ENCODE measurements around the gene PCDHGC4. TPM values are rescaled to one million over a fixed set of nuclear protein-coding genes. Genes with fewer than 3 reads are reported as not detected.

The PCDHGC4 gene
- total and polyA plus RNA-seq, 2 of the 8 experiments (the other 6 are each of a cell fraction or from before 2014, with no cell fraction given) = 2.1 to 2.4 TPM

DNA sequence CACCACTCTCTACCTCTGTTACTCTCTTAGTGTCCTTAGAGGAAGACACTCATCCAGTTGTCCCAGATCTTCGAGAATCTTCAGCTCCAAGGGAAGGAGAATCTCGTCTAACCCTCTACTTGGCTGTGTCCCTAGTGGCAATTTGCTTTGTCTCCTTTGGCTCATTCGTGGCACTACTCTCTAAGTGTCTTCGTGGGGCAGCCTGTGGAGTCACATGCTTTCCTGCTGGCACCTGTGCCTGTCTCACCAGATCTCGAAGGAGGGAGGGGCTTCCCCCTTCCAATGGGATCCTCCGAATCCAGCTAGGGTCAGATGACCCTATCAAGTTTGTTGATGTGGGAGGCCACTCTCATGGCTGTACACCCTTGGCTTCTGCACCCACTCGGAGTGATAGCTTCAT, 2.3 kb downstream of the PCDHGC4 start:
- Histone ChIP-seq H4K91ac (replicated peaks; ENCODE audit: insufficient read length, low read length) (no peak overlapping the region), H3K9me3 (ENCODE audit: insufficient read depth in 2 of 2, low read depth in 1 of 2, low read length in 1 of 2) (no peaks in the 10 kb centered on the region), H2BK120ac (replicated peaks; ENCODE audit: low read depth, low read length) (no peak overlapping the region), H3K14ac (ENCODE audit: insufficient read length) (no peak overlapping the region), H2BK15ac (ENCODE audit: low read length) (0 out of 2 replicates have a peak overlapping the region, but pooled peaks have one; percentile 46), H3K23me2 (ENCODE audit: low read depth, low read length) (peaks cover 19% of the 10 kb centered on the region), H3K79me2 (ENCODE audit: control insufficient read depth in 1 of 2, insufficient read depth in 2 of 2, low read length in 2 of 2) (peaks cover 0 to 3% of the 10 kb centered on the region in 2 experiments; a peak in 1 of 4 replicates), H3K56ac (replicated peaks; ENCODE audit: insufficient read length, low read depth, low read length) (no peak overlapping the region), H3K4ac (replicated peaks; ENCODE audit: insufficient read length, low read depth, low read length) (no peak overlapping the region), H4K8ac (ENCODE audit: extremely low read depth, insufficient read depth, low read length) (no peak overlapping the region), H3K27ac (ENCODE audit: low read depth, low read length) (no peak overlapping the region), H2BK5ac (ENCODE audit: low read depth, low read length) (no peak overlapping the region), H3K18ac (ENCODE audit: extremely low read depth, low read length) (no peak overlapping the region), H2AK5ac (ENCODE audit: low read depth, low read length) (no peak overlapping the region), H3K4me2 (ENCODE audit: insufficient read depth in 1 of 2, low read depth in 2 of 2, low read length in 2 of 2) (no peak overlapping the region), H2AFZ (ENCODE audit: low read length) (no peak overlapping the region), H3K23ac (ENCODE audit: insufficient read length) (no peak overlapping the region), H3K79me1 (ENCODE audit: low read depth, low read length) (no peaks in the 10 kb centered on the region; the same call in none of the 2 replicates), H3K27me3 (replicated peaks in 1 of 4; ENCODE audit: control insufficient read depth in 3 of 4, extremely low read depth in 1 of 4, insufficient read depth in 3 of 4, low read length in 3 of 4) (peaks cover 13 to 38% (median 33%) of the 10 kb centered on the region in 4 experiments), H3K4me3 (ENCODE audit: extremely low read depth in 1 of 4, insufficient read depth in 2 of 4, low read depth in 3 of 4, low read length in 4 of 4) (no peak overlapping the region), H2BK12ac (ENCODE audit: low read depth, low read length) (no peak overlapping the region), H4K20me1 (replicated peaks in 1 of 2; ENCODE audit: control insufficient read depth in 1 of 2, insufficient read depth in 2 of 2, low read length in 2 of 2) (peaks cover 13 to 25% of the 10 kb centered on the region in 2 experiments), H2BK20ac (ENCODE audit: low read length) (no peak overlapping the region), H3K36me3 (ENCODE audit: control insufficient read depth in 2 of 4, insufficient read depth in 4 of 4, low read length in 3 of 4) (no peaks in the 10 kb centered on the region), H3K9ac (replicated peaks in 1 of 4; ENCODE audit: extremely low read depth in 1 of 4, low read depth in 3 of 4, low read length in 3 of 4) (no peak overlapping the region), H4K5ac (ENCODE audit: insufficient read length, low read depth, low read length) (no peak overlapping the region), H3K4me1 (replicated peaks in 1 of 4; ENCODE audit: control insufficient read depth in 3 of 4, insufficient read depth in 4 of 4, low read length in 3 of 4) (peaks cover 5 to 29% (median 16%) of the 10 kb centered on the region in 4 experiments)
- FAIRE-seq (no peak), DNase-seq (ENCODE audit: low read depth in 1 of 2, low spot score in 2 of 2) (no peak)
- ChIA-PET POLR2A (ENCODE audit: partially characterized antibody) (no interaction called here), CTCF (ENCODE audit: partially characterized antibody) (interaction anchor here (0.9 to 14.3 kb wide), 12 partner anchors 10 to 295 kb away, joined by 3 to 164 read pairs (median 6); partner anchors contain the start of genes PCDHB10, PCDHGA10, PCDHGA11 and PCDHGA3)
- 98% methylated on average over 6 of the region's 7 CpGs; no CpG with 5 or more reads in 1 of the 2 experiments for WGBS, 2 experiments (ENCODE audit: extremely low coverage in 1 of 2, insufficient coverage in 1 of 2, insufficient read length in 1 of 2, insufficient replicate concordance in 2 of 2, low coverage in 1 of 2, low lambda C conversion rate in 2 of 2, missing lambda C conversion rate in 1 of 2)
- no peak for TF ChIP-seq JUND (IDR thresholded peaks at IDR 0.05; ENCODE audit: low read length)
